DLD1 (cell line): ENCODE results near the gene TIMM23B.
"Not testable (repeated sequence)": the region's sequence is repeated elsewhere in the genome, so short reads cannot be mapped to it uniquely, and the experiment has no call there.

ENCODE experiments used
- in situ Hi-C: cut with HindIII; loops from 2 replicates; pipeline ENCODE4 v1.10.0; 2017; ENCODE audit warnings: low sequenced_read_pairs

Gene TIMM23B

DNA sequence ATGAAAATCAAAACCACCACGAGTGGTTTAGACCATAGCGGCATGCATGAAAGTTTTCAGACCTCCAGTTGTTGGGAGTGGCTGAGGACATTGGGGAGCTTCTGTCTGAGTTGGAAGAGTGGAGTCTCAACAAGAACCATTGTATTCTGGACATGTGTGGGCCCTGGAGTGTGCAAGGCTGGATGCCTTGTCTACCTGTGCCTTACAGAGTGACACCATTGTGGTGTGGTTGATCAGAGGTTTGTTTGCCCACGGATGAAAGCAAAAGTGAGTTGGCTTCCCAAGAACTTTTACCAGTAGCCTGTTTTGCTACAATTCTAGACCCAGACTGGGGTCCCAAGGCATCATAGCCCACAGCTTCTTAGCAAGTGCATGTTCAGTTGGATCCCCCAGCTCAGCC is 35.9 kb downstream of the TIMM23B start:
- in situ Hi-C loops = not testable (repeated sequence)

DNA sequence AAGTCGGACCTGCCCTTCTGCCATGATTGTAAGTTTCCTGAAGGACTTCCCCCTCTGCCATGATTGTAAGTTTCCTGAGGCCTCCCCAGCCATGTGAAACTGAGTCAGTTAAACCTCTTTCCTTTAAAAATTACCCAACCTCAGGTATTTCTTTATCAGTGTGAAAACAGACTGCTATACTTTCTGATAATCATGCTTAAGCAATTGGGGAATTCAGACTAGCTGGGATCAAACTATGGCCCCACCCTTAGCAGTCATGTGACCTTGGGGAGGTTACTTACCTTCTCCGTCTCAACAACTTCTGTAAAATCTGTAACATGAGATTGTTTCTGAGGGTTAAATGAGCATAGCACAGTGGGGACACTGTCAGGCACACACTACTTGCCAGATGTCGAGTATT is 45.4 kb downstream of the TIMM23B start:
- in situ Hi-C loops = not testable (repeated sequence)

- in situ Hi-C loops = not testable (repeated sequence)
Measured at GRCh38 chr10:49988376-49988775, 46.5 kb downstream of the TIMM23B start, which contains the start of gene AGAP6. Gene AGAP6, plus strand, starts transcription at chr10:49988406. Its CDS starts 310 bp downstream, at chr10:49988716.

- in situ Hi-C loops = not testable (repeated sequence)
Measured at GRCh38 chr10:49995321-49995720, 53.5 kb downstream of the TIMM23B start.

- in situ Hi-C loops = not testable (repeated sequence)
Measured at GRCh38 chr10:50014024-50014423, 72.2 kb downstream of the TIMM23B start.

DNA sequence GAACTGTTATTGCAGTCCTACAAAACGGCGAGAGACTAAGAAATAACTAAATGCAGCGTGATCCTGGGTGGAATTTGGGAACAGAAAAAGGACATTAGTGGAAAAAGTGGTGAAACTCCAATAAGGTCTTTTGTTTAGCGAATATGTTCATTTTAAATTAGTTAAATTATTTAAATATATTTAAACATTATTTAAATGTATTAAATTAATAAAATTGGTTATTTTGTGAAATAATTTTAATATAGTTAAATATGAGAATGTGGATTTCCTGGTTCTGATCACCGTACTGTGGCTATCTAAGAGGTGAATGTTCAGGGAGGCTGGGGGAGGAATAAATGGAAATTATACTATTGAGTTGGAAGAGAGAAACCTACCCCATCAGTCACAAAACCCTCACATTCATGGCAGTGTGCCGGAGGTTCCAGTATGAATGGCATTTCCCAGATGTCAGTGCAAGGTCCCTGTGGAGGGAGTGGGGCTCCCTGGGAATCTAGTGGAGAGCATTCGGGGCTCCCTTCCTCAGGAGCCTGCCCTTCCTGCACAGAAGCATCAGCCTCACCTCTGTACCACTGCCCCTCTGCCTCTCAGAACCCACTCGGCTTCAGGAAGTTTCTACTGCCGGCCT is 73.9 kb downstream of the TIMM23B start:
- in situ Hi-C loops = not testable (repeated sequence)

GRCh38 chr10:50016926-50017325 is 75.1 kb downstream of the TIMM23B start:
- in situ Hi-C loops = not testable (repeated sequence)

DNA sequence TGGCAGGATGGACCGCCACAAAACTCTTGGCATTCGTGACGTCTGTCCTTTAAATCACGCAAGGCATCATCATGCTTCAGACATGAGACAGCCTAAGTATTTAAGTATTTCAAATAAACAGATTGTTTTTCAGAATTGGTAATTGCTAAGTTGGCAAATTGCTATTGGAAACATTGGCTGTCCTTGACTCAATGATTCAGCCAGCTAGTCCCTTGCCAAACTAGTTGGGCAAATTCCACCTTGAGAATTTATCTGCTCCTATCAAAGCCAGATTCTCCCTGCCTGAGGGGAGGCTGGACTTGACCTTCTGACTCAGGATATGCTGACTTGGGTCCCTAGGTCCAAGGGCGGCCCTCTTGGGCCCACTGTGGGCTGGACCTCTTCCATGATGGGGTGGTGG is 75.8 kb downstream of the TIMM23B start:
- in situ Hi-C loops = not testable (repeated sequence)

DNA sequence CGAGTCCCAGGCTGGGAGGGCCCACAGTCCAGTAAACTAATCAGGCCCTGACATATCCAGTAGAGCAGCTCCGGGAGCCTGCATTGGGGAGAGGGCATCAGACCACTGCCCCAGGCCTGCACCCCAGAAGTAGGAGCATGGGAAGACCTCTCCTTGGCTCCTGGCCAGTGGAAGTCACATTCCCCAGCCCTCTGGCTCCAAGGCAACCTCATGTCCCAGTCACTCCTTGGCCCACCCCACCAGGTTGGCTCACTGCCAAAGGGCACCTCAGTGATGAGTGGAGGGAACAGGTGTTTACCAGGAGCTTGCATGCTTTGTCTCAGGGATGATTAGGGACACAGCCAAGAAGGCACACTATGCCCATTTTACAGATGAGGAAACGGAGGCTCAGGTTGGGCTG is 77.4 kb downstream of the TIMM23B start:
- in situ Hi-C loops = not testable (repeated sequence)

DNA sequence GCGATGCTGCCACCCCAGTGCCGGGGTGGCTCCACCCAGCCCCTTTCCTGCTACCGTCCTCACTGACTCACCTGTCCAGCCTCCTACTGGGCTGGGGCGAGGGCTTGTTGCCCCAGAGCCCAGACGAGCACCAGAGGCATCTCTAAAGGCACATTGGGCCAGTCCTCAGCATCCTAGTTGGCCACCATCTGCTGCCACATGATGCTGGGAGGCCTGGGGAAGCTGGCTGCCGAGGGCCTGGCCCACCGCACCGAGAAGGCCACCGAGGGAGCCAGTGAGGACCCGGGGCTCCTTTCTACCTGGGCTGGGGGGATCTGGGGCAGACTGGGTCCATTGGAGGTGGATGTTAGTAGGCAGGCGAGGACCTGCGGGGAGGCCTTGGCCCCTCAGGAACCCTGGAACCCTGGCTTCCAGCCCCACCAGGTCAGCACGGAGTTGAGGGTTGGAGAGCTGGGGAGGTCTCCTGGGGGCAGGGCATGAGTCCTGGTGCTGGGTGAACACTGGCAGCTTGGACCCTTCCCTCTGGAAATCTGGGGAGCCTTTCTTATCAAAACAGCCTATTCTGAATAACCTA is 78.7 kb downstream of the TIMM23B start:
- in situ Hi-C loops = not testable (repeated sequence)

- in situ Hi-C loops = no loop called here
Measured at GRCh38 chr10:50021646-50022045, 79.8 kb downstream of the TIMM23B start.
